GM23338 (cell line): ENCODE data around the gene UQCC5. TPM values are rescaled to one million over a fixed set of nuclear protein-coding genes. Genes with fewer than 3 reads are reported as not detected.

Source experiments
- ATAC-seq: fragments of 200-7000 bp; cut with Tn5 transposase; 3 replicates; pipeline ENCODE4 v1.9.1; 2020
- DNase-seq: peaks from one replicate; pipeline ENCODE4 v3.0.0-alpha.2; 2015; ENCODE audit warnings: low spot score
- H2AFZ ChIP-seq: fragments of 200-600 bp; sonication (generic); 2 replicates; pipeline ENCODE4 v1.8.0; 2016; ENCODE audit warnings: antibody characterized with exemption, mild to moderate bottlenecking, moderate library complexity
- H3F3A ChIP-seq: fragments of 200-600 bp; sonication (generic); replicated peaks from 2 replicates; pipeline ENCODE4 v1.8.0; 2017; ENCODE audit warnings: antibody characterized with exemption, mixed run types, low read depth
- H3K27ac ChIP-seq: fragments of 200-600 bp; sonication (generic); 2 replicates; pipeline ENCODE4 v1.6.1; 2016; ENCODE audit warnings: low read depth
- H3K27me3 ChIP-seq: fragments of 200-600 bp; sonication (generic); 2 replicates; pipeline ENCODE4 v1.8.0; 2016; ENCODE audit warnings: mild to moderate bottlenecking, mixed run types, moderate library complexity; ENCODE audit not compliant: insufficient read depth
- H3K36me3 ChIP-seq: fragments of 200-600 bp; sonication (generic); 2 replicates; pipeline ENCODE4 v1.8.0; 2016; ENCODE audit warnings: mild to moderate bottlenecking; ENCODE audit not compliant: insufficient read depth
- H3K4me1 ChIP-seq: fragments of 200-600 bp; sonication (generic); 2 replicates; pipeline ENCODE4 v1.8.0; 2016; ENCODE audit warnings: mild to moderate bottlenecking, moderate library complexity; ENCODE audit not compliant: insufficient read depth
- H3K4me2 ChIP-seq: fragments of 200-600 bp; sonication (generic); 2 replicates; pipeline ENCODE4 v1.7.1; 2017; ENCODE audit warnings: mixed run types
- H3K4me3 ChIP-seq: fragments of 200-600 bp; sonication (generic); 2 replicates; pipeline ENCODE4 v1.6.1; 2016; ENCODE audit warnings: mixed run types
- H3K79me2 ChIP-seq: fragments of 200-600 bp; sonication (generic); replicated peaks from 2 replicates; pipeline ENCODE4 v1.8.0; 2017; ENCODE audit warnings: mild to moderate bottlenecking; ENCODE audit not compliant: insufficient read depth
- H3K9me2 ChIP-seq: fragments of 200-600 bp; sonication (generic); 2 replicates; pipeline ENCODE4 v1.8.0; 2017; ENCODE audit not compliant: insufficient read depth
- H4K20me1 ChIP-seq: fragments of 200-600 bp; sonication (generic); replicated peaks from 2 replicates; pipeline ENCODE4 v1.8.0; 2017; ENCODE audit warnings: mild to moderate bottlenecking; ENCODE audit not compliant: insufficient read depth
- H3K27ac Mint-ChIP-seq: 2 replicates; pipeline ENCODE4 v1.8.0; 2020; ENCODE audit warnings: inconsistent platforms, mild to moderate bottlenecking, moderate library complexity, mixed read lengths
- H3K27me3 Mint-ChIP-seq: 3 replicates; pipeline ENCODE4 v1.8.0; 2022; ENCODE audit warnings: low read depth, mild to moderate bottlenecking, moderate library complexity, mixed read lengths, inconsistent platforms; ENCODE audit not compliant: insufficient read depth, poor library complexity
- H3K36me3 Mint-ChIP-seq: 3 replicates; pipeline ENCODE4 v1.8.0; 2021; ENCODE audit warnings: low read depth, mild to moderate bottlenecking, inconsistent platforms, moderate library complexity, mixed read lengths
- H3K4me1 Mint-ChIP-seq: 3 replicates; pipeline ENCODE4 v1.8.0; 2020; ENCODE audit warnings: mild to moderate bottlenecking, inconsistent platforms, mixed read lengths
- H3K4me3 Mint-ChIP-seq: 3 replicates; pipeline ENCODE4 v1.8.0; 2021; ENCODE audit warnings: moderate library complexity, mild to moderate bottlenecking, inconsistent platforms, mixed read lengths
- H3K9me3 Mint-ChIP-seq: 3 replicates; pipeline ENCODE4 v1.8.0; 2020; ENCODE audit warnings: moderate library complexity, mild to moderate bottlenecking, inconsistent platforms, mixed read lengths
- CTCF ChIP-seq, 2 experiments: fragments of 200-600 bp in 1 of 2; sonication (generic) in 1 of 2; conservative IDR thresholded peaks; 2 replicates each; pipeline versions ENCODE4 v1.5.1 to v1.6.1; 2016 to 2017; ENCODE audit warnings: antibody characterized with exemption in 2 of 2, low read depth in 2 of 2, mild to moderate bottlenecking in 2 of 2, moderate library complexity in 1 of 2
- ETS1 ChIP-seq: IDR thresholded peaks from 2 replicates; pipeline ENCODE4 v1.6.1; 2016; ENCODE audit warnings: antibody characterized with exemption
- EZH2 ChIP-seq: fragments of 200-600 bp; sonication (generic); IDR thresholded peaks from one replicate; pipeline ENCODE4 v1.8.0; 2017; ENCODE audit warnings: antibody characterized with exemption, mild to moderate bottlenecking, low read depth; ENCODE audit not compliant: unreplicated experiment
- REST ChIP-seq: IDR thresholded peaks from one replicate; pipeline ENCODE4 v1.6.1; 2018; ENCODE audit warnings: antibody characterized with exemption; ENCODE audit not compliant: unreplicated experiment
- STAT1 ChIP-seq: IDR thresholded peaks from one replicate; pipeline ENCODE4 v1.6.1; 2016; ENCODE audit warnings: antibody characterized with exemption; ENCODE audit not compliant: unreplicated experiment
- ZNF331 ChIP-seq: fragments of 250-450 bp; sonication (Bioruptor Pico); IDR thresholded peaks from 2 replicates; pipeline ENCODE4 v1.5.0; 2020; ENCODE audit warnings: low read depth, mild to moderate bottlenecking, moderate library complexity
- polyA plus RNA-seq: library from polyadenylated mRNA; unstranded; fragments of >200 nt; fragmentation: Nextera tagmentation; extraction: Ambion mirVana; gene quantifications from 2 replicates; pipeline ENCODE4 v1.2.1, GENCODE V29; 2016
- total RNA-seq: library from RNA; depleted of rRNA; stranded (reverse); fragments of >200 nt; shearing (Covaris generic); gene quantifications from 2 replicates; pipeline ENCODE4 v1.2.3, GENCODE V29; 2014

Gene UQCC5
- total and polyA plus RNA-seq, 2 experiments from 2014 or later, result 2.6 to 156 TPM

GRCh38 chr3:52517796-52518722, 18.3 kb upstream of the UQCC5 start:
- H3K4me1 ChIP-seq, result no peaks in the 10 kb centered on the region
- H3K27ac Mint-ChIP-seq, result no peak overlapping the region
- H3K4me3 Mint-ChIP-seq, result peak overlapping the region; percentile 70
- DNase-seq (no peak), ATAC-seq (peak; percentile 12)
- H3K9me2 ChIP-seq, result no peaks in the 10 kb centered on the region
- H3F3A ChIP-seq, result 0 out of 2 replicates have a peak, but pooled peaks cover 2% of the 10 kb centered on the region
- peaks cover 14% of the 10 kb centered on the region for H3K27me3 Mint-ChIP-seq
- H3K27ac ChIP-seq, result no peak overlapping the region
- TF ChIP-seq CTCF (conservative IDR thresholded peaks at IDR 0.05; ENCODE audit: low read depth in 2 of 2) (peak in 1 of 2 experiments; percentile 17; a peak in 1 of 4 replicates), ETS1 (no peak)
- no peaks in the 10 kb centered on the region for H3K36me3 ChIP-seq
- no peaks in the 10 kb centered on the region for H3K27me3 ChIP-seq
- H2AFZ ChIP-seq, result peak overlapping the region; percentile 99
- peaks cover 3% of the 10 kb centered on the region; the same call in 2 of the 3 replicates for H3K4me1 Mint-ChIP-seq
- no peaks in the 10 kb centered on the region for H3K79me2 ChIP-seq
- peak overlapping the region; percentile 81 for H3K4me2 ChIP-seq
- H4K20me1 ChIP-seq, result no peaks in the 10 kb centered on the region
- no peaks in the 10 kb centered on the region for H3K36me3 Mint-ChIP-seq
- H3K4me3 ChIP-seq, result peak overlapping the region; percentile 58
- no peaks in the 10 kb centered on the region for H3K9me3 Mint-ChIP-seq

- Histone ChIP-seq H3K4me2 (peak overlapping the region; percentile 81), H3K4me1 (no peaks in the 10 kb centered on the region), H3K4me3 (peak overlapping the region; percentile 58), H4K20me1 (no peaks in the 10 kb centered on the region), H3K36me3 (no peaks in the 10 kb centered on the region), H2AFZ (peak overlapping the region; percentile 99), H3K27me3 (no peaks in the 10 kb centered on the region), H3K9me2 (no peaks in the 10 kb centered on the region), H3K79me2 (no peaks in the 10 kb centered on the region), H3K27ac (no peak overlapping the region), H3F3A (0 out of 2 replicates have a peak, but pooled peaks cover 2% of the 10 kb centered on the region)
- peaks cover 3% of the 10 kb centered on the region; the same call in 2 of the 3 replicates for H3K4me1 Mint-ChIP-seq
- H3K9me3 Mint-ChIP-seq, result no peaks in the 10 kb centered on the region
- TF ChIP-seq EZH2 (no peak), ZNF331 (CRISPR knock-in tag) (no peak), REST (no peak), STAT1 (no peak)
- H3K4me3 Mint-ChIP-seq, result peak overlapping the region; percentile 70
- H3K27ac Mint-ChIP-seq, result no peak overlapping the region
- ATAC-seq, result peak; percentile 77
- peak; percentile 78 for DNase-seq
- peaks cover 2% of the 10 kb centered on the region for H3K36me3 Mint-ChIP-seq
- H3K27me3 Mint-ChIP-seq, result peaks cover 15% of the 10 kb centered on the region
Observed at GRCh38 chr3:52518723-52519444, 17.5 kb upstream of the UQCC5 start.
